ENCODE data around the gene PNPLA6. TPM values are rescaled to one million over a fixed set of nuclear protein-coding genes. Genes with fewer than 3 reads are reported as not detected.

The PNPLA6 gene
- total and polyA plus RNA-seq, 10 of the 15 experiments (the other 5 are each of a cell fraction or from before 2014, with no cell fraction given) = 0.95 to 105 (median 40.0) TPM

DNA sequence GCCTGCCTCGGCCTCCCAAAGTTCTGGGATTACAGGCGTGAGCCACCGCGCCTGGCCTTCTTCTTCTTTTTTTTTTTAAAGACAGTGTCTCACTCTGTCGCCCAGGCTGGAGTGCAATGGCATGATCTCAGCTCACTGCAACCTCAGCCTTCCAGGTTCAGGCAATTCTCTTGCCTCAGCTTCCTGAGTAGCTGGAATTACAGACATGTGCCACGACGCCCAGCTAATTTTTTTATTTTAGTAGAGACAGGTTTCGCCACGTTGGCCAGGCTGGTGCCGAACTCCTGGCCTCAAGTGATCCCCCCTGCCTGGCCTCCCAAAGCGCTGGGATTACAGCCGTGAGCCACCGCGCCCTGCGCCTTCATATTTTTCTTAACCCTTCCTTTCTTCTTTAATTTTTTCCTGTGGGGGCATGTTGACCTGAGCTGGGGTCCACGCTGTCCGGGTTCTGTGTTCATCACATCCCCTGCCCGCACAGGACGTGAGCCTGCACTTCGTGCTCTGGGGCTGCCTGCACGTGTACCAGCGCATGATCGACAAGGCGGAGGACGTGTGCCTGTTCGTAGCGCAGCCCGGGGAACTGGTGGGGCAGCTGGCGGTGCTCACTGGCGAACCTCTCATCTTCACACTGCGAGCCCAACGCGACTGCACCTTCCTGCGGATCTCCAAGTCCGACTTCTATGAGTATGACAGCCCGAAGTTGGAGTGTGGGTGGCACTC is 14.1 kb downstream of the PNPLA6 start:
- POLR2A ChIA-PET = no interaction called here
- in situ Hi-C loops (cut with MboI) (no loop called here), intact Hi-C loops (cut with micrococcal nuclease; ENCODE audit: unreplicated experiment) (no loop called here)
- RAD21 ChIA-PET (ENCODE audit: unreplicated experiment) = no interaction called here
- Histone ChIP-seq H2AFZ (ENCODE audit: control insufficient read depth, low read depth, low read length) (no peak overlapping the region), H3K4me2 (ENCODE audit: control insufficient read depth, insufficient read depth) (no peak overlapping the region), H3K36me3 (ENCODE audit: control insufficient read depth in 2 of 2, insufficient read depth in 2 of 2, low read length in 1 of 2) (peaks cover 5 to 8% of the 10 kb centered on the region in 2 experiments), H3K4me1 (ENCODE audit: control insufficient read depth, insufficient read depth, low read length) (peaks cover 2% of the 10 kb centered on the region; the same call in 1 of the 2 replicates), H3K27ac (ENCODE audit: control insufficient read depth, insufficient read depth) (no peak overlapping the region), H3K9ac (ENCODE audit: control insufficient read depth, insufficient read depth, low read length) (no peak overlapping the region), H3K79me2 (ENCODE audit: control insufficient read depth, insufficient read depth, low read length) (no peaks in the 10 kb centered on the region), H3K27me3 (replicated peaks in 1 of 2; ENCODE audit: control insufficient read depth in 2 of 2, insufficient read depth in 2 of 2, low read length in 1 of 2) (no peaks in the 10 kb centered on the region), H3K9me3 (replicated peaks; ENCODE audit: control insufficient read depth, insufficient read depth, low read length) (no peaks in the 10 kb centered on the region), H3K4me3 (no peak overlapping the region), H4K20me1 (ENCODE audit: control insufficient read depth, insufficient read depth) (no peaks in the 10 kb centered on the region)
- no peak for ATAC-seq
- FAIRE-seq = no peak
- CTCF ChIA-PET = interaction anchor here (0.6 to 0.7 kb wide), 2 partner anchors 27 to 169 kb away, joined by 3 read pairs; no protein-coding TSS in a partner anchor
- BruUV-seq (replicated peaks) = no TSS peak
- DNase-seq (ENCODE audit: low read depth, low spot score) = no peak
- TF ChIP-seq MLLT1 (IDR thresholded peaks at IDR 0.05) (no peak), MXI1 (IDR thresholded peaks at IDR 0.05; ENCODE audit: low read depth, low read length) (no peak), ZSCAN29 (IDR thresholded peaks at IDR 0.05) (no peak), WRNIP1 (IDR thresholded peaks at IDR 0.05; ENCODE audit: borderline replicate concordance, low read depth, low read length) (no peak), CTCF (IDR thresholded peaks at IDR 0.05 in 2 of 3, conservative IDR thresholded peaks at IDR 0.05 in 1 of 3; ENCODE audit: control insufficient read depth in 2 of 3, extremely low read depth in 1 of 3, insufficient read depth in 1 of 3, low read depth in 3 of 3, low read length in 3 of 3) (no peak), POLR2AphosphoS5 (IDR thresholded peaks at IDR 0.05; ENCODE audit: low read length) (no peak), EP300 (IDR thresholded peaks at IDR 0.05; ENCODE audit: borderline replicate concordance in 1 of 2, control insufficient read depth in 1 of 2, low read depth in 2 of 2, low read length in 2 of 2) (no peak), RUNX3 (IDR thresholded peaks at IDR 0.05; ENCODE audit: low read length) (no peak), NBN (IDR thresholded peaks at IDR 0.05) (no peak), HCFC1 (IDR thresholded peaks at IDR 0.05; ENCODE audit: low read length) (no peak), FOXM1 (IDR thresholded peaks at IDR 0.05; ENCODE audit: low read depth, low read length) (no peak), CBX3 (IDR thresholded peaks at IDR 0.05; ENCODE audit: borderline replicate concordance, low read depth) (no peak), BMI1 (IDR thresholded peaks at IDR 0.05; ENCODE audit: borderline replicate concordance) (no peak), CHD2 (IDR thresholded peaks at IDR 0.05; ENCODE audit: borderline replicate concordance, low read depth, low read length) (no peak), TARDBP (IDR thresholded peaks at IDR 0.05; ENCODE audit: borderline replicate concordance) (no peak)
- TF ChIP-seq, protein P1, sequence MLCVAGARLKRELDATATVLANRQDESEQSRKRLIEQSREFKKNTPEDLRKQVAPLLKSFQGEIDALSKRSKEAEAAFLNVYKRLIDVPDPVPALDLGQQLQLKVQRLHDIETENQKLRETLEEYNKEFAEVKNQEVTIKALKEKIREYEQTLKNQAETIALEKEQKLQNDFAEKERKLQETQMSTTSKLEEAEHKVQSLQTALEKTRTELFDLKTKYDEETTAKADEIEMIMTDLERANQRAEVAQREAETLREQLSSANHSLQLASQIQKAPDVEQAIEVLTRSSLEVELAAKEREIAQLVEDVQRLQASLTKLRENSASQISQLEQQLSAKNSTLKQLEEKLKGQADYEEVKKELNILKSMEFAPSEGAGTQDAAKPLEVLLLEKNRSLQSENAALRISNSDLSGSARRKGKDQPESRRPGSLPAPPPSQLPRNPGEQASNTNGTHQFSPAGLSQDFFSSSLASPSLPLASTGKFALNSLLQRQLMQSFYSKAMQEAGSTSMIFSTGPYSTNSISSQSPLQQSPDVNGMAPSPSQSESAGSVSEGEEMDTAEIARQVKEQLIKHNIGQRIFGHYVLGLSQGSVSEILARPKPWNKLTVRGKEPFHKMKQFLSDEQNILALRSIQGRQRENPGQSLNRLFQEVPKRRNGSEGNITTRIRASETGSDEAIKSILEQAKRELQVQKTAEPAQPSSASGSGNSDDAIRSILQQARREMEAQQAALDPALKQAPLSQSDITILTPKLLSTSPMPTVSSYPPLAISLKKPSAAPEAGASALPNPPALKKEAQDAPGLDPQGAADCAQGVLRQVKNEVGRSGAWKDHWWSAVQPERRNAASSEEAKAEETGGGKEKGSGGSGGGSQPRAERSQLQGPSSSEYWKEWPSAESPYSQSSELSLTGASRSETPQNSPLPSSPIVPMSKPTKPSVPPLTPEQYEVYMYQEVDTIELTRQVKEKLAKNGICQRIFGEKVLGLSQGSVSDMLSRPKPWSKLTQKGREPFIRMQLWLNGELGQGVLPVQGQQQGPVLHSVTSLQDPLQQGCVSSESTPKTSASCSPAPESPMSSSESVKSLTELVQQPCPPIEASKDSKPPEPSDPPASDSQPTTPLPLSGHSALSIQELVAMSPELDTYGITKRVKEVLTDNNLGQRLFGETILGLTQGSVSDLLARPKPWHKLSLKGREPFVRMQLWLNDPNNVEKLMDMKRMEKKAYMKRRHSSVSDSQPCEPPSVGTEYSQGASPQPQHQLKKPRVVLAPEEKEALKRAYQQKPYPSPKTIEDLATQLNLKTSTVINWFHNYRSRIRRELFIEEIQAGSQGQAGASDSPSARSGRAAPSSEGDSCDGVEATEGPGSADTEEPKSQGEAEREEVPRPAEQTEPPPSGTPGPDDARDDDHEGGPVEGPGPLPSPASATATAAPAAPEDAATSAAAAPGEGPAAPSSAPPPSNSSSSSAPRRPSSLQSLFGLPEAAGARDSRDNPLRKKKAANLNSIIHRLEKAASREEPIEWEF (IDR thresholded peaks at IDR 0.05; ENCODE audit: insufficient replicate concordance, low read depth, low read length) = no peak
- SMC1A ChIA-PET (ENCODE audit: uncharacterized antibody, unreplicated experiment) = no interaction called here
- 96% methylated on average over 31 of the region's 36 CpGs for WGBS (ENCODE audit: insufficient coverage, insufficient replicate concordance, low lambda C conversion rate, missing lambda C conversion rate)

Measured in GM12878 (cell line).